Pancreas (tissue), 10 donors: Measurements from ENCODE around the gene ZGPAT. TPM values are rescaled to one million over a fixed set of nuclear protein-coding genes. Genes with fewer than 3 reads are reported as not detected.
"Not testable (repeated sequence)": the region's sequence is repeated elsewhere in the genome, so short reads cannot be mapped to it uniquely, and the experiment has no call there.

ENCODE experiments used
- ATAC-seq, 4 donors: fragments of 200-7000 bp; cut with Tn5 transposase; one replicate each; pipeline versions ENCODE4 v1.8.0 to v1.9.1; 2020; ENCODE audit warnings: mild to moderate bottlenecking in 4 of 4, moderate library complexity in 4 of 4
- DNase-seq, 6 donors: peaks; one replicate each; pipeline ENCODE4 v3.0.0-alpha.2; 2020
- FAIRE-seq: peaks from 2 replicates; lab custom pipeline; 2012; peaks lifted over from hg19 to GRCh38; lab: Jason Lieb, UNC
- H3K27ac ChIP-seq, 4 donors: fragments of 200-600 bp; sonication (generic); 1 replicate in 3 of 4; 2 replicates in 1 of 4; pipeline versions ENCODE4 v1.5.0 to v1.8.0; 2020
- H3K27me3 ChIP-seq, 4 donors: fragments of 200-600 bp; one replicate each; pipeline ENCODE4 v1.8.0; 2021
- H3K36me3 ChIP-seq, 3 donors: fragments of 200-600 bp; sonication (generic) in 1 of 3; one replicate each; pipeline versions ENCODE4 v1.5.0 to v1.8.0; 2020 to 2021
- H3K4me1 ChIP-seq, 3 donors: fragments of 200-600 bp; one replicate each; pipeline ENCODE4 v1.8.0; 2021
- H3K4me3 ChIP-seq, 4 donors: fragments of 200-600 bp; sonication (generic) in 2 of 4; one replicate each; pipeline versions ENCODE4 v1.5.0 to v1.8.0; 2020 to 2021
- H3K9me3 ChIP-seq, 4 donors: fragments of 200-600 bp; one replicate each; pipeline ENCODE4 v1.8.0; 2021
- WGBS, 2 donors: extraction: QIAGEN DNeasy Blood & Tissue Kit; methylation state at CpG; one replicate each; pipeline ENCODE4 v1.1.7; 2013; 5-methylcytosine and 5-hydroxymethylcytosine counted together
- intact Hi-C, 3 donors: fragments of 100-400 bp; cut with DNase I; formaldehyde crosslinking; loops; one replicate each; pipeline versions ENCODE4 v1.11.1 to v1.14.2; 2022
- polyA plus RNA-seq, 2 donors: library from polyadenylated mRNA; stranded (reverse); fragments of 200-250 nt; gene quantifications; one replicate each; pipeline ENCODE4 v1.2.3, GENCODE V29; 2013
- total RNA-seq, 6 donors: library from RNA; stranded (reverse); fragmentation: NEBNext Ultra II Directional in 4 of 6; extraction: Animal tissue kit (Norgen Biotek cat#: 25700) in 4 of 6; gene quantifications; one replicate each; pipeline versions ENCODE4 v1.2.1 to v1.2.4, GENCODE V29; 2021 to 2023
- TF ChIP-seq, protein P1 (sequence below), 4 donors: fragments of 200-600 bp; sonication (generic) in 3 of 4; IDR thresholded peaks; one replicate each; pipeline versions ENCODE4 v1.5.0 to v1.8.0; 2021; ENCODE audit warnings: antibody characterized with exemption in 4 of 4
- donor health status: healthy with polysubstance abuse.
- donor health status: DM: no; HTN: no; CAD: no; lungs with moderate emphysema.
- donor health status: DM: no; HTN: no; CAD: no.
- donor health status: control.
- donor health status: control.
- donor health status: Bipolar disorder and iron deficiency.
- donor health status: DM: yes; HTN: yes; CAD: no.
- donor health status: DM: no; HTN: no; CAD: no.
- donor health status: DM: no; HTN: no; CAD: no.
- donor health status: DM: yes; HTN: yes; CAD: no.

ZGPAT gene
- total and polyA plus RNA-seq, 8 donors = 9.3 to 61.6 (median 12.3) TPM

- Histone ChIP-seq H3K27ac (no peak overlapping the region), H3K9me3 (no peaks in the 10 kb centered on the region), H3K4me3 (no peak overlapping the region), H3K27me3 (no peaks in the 10 kb centered on the region), H3K36me3 (no peaks in the 10 kb centered on the region), H3K4me1 (peaks cover 0 to 2% (median 0%) of the 10 kb centered on the region in 3 donors)
- DNase-seq = peak in 1 of 6 donors; percentile 41
- ATAC-seq = peak in 2 of 4 donors; percentile 30 to 67
- 59 to 71% methylated on average over 20 of the region's 20 CpGs for WGBS, 2 donors
- intact Hi-C loops = no loop called here
- TF ChIP-seq, protein P1, sequence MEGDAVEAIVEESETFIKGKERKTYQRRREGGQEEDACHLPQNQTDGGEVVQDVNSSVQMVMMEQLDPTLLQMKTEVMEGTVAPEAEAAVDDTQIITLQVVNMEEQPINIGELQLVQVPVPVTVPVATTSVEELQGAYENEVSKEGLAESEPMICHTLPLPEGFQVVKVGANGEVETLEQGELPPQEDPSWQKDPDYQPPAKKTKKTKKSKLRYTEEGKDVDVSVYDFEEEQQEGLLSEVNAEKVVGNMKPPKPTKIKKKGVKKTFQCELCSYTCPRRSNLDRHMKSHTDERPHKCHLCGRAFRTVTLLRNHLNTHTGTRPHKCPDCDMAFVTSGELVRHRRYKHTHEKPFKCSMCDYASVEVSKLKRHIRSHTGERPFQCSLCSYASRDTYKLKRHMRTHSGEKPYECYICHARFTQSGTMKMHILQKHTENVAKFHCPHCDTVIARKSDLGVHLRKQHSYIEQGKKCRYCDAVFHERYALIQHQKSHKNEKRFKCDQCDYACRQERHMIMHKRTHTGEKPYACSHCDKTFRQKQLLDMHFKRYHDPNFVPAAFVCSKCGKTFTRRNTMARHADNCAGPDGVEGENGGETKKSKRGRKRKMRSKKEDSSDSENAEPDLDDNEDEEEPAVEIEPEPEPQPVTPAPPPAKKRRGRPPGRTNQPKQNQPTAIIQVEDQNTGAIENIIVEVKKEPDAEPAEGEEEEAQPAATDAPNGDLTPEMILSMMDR (IDR thresholded peaks at IDR 0.05) = no peak
- no peak for FAIRE-seq
Observed at GRCh38 chr20:63772781-63773518, 65.1 kb downstream of the ZGPAT start.

DNA sequence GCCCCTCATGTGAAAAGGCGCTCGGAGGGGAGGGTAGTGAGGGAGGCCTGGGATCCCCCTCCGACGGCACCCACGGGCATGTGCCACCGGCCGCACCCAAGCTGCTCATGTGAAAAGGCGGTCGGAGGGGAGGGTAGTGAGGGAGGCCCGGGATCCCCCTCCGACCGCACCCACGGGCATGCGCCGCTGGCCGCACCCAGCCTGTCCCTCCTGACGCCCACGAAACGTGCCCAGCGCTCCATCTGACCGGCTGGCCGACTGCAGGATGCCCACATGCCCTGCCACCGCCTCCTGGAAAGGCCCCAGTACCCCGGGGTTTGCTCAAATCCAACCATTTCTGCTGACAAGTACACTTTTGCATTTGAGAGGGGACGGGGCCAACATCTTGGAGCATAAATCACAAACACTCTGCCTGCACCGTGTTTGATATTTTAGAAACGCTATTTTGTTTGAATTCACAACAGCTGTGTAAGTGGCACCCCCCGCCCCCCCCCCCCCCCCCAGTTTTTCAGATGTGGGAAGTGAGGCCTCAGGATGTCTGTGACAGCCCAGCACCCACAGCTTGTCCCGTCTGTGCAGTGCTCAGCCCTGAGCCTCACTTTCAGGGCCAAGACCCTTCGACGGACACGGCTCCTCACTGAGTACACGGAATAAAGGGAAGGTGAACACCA is 65.9 kb downstream of the ZGPAT start:
- H3K36me3 ChIP-seq = no peaks in the 10 kb centered on the region
- ATAC-seq (no peak), FAIRE-seq (no peak), DNase-seq (no peak)
- H3K27ac ChIP-seq = no peak overlapping the region
- no peak overlapping the region for H3K4me3 ChIP-seq
- no peaks in the 10 kb centered on the region for H3K27me3 ChIP-seq
- no peaks in the 10 kb centered on the region for H3K9me3 ChIP-seq
- WGBS, 2 donors = 86 to 87% methylated on average over 33 of the region's 33 CpGs
- intact Hi-C loops = no loop called here
- TF ChIP-seq, protein P1 (IDR thresholded peaks at IDR 0.05) = no peak
- H3K4me1 ChIP-seq = peaks cover 0 to 2% (median 0%) of the 10 kb centered on the region in 3 donors

- FAIRE-seq = no peak
- 75 to 82% methylated on average over 15 of the region's 15 CpGs for WGBS, 2 donors
- H3K27me3 ChIP-seq = no peaks in the 10 kb centered on the region
- no peaks in the 10 kb centered on the region for H3K36me3 ChIP-seq
- peak in 1 of 4 donors; percentile 23 for ATAC-seq
- H3K27ac ChIP-seq = no peak overlapping the region
- TF ChIP-seq, protein P1 (IDR thresholded peaks at IDR 0.05) = no peak
- DNase-seq = no peak
- H3K4me3 ChIP-seq = no peak overlapping the region
- peaks cover 0 to 2% (median 0%) of the 10 kb centered on the region in 3 donors for H3K4me1 ChIP-seq
- intact Hi-C loops = no loop called here
- no peaks in the 10 kb centered on the region for H3K9me3 ChIP-seq
Observed at GRCh38 chr20:63774306-63774705, 66.5 kb downstream of the ZGPAT start.

GRCh38 chr20:63775096-63775978 is 67.5 kb downstream of the ZGPAT start:
- intact Hi-C loops = no loop called here
- ATAC-seq (peak in 3 of 4 donors; percentile 61 to 66 (median 63)), DNase-seq (peak in 2 of 6 donors; percentile 42 to 72), FAIRE-seq (no peak)
- WGBS, 2 donors = 32 to 38% methylated on average over 67 of the region's 67 CpGs
- H3K36me3 ChIP-seq = no peaks in the 10 kb centered on the region
- H3K9me3 ChIP-seq = no peaks in the 10 kb centered on the region
- no peaks in the 10 kb centered on the region for H3K27me3 ChIP-seq
- H3K4me3 ChIP-seq = no peak overlapping the region
- TF ChIP-seq, protein P1 (IDR thresholded peaks at IDR 0.05) = peak; percentile 34 to 55 (median 44)
- H3K27ac ChIP-seq = no peak overlapping the region
- H3K4me1 ChIP-seq = peaks cover 0 to 2% (median 0%) of the 10 kb centered on the region in 3 donors

DNA sequence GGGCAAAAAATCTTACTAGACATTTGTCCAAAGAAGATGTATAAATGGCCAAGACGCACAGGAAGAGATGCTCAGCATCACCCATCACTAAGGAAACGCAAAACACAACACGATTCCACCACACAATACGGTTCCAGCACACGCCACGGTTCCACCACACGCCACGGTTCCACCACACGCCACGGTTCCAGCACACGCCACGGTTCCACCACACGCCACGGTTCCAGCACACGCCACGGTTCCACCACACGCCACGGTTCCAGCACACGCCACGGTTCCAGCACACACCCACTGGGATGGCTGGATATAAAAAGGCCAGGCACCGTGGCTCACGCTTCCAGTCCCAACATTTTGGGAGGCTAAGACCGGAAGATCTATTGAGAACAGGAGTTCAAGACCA is 69.0 kb downstream of the ZGPAT start:
- intact Hi-C loops, DNase-seq: not testable (repeated sequence)
- WGBS, 2 donors = 94 to 96% methylated on average over 23 of the region's 23 CpGs

More for the DNA sequence above, 69.0 kb downstream of the ZGPAT start:
- not testable (repeated sequence) for H3K4me1 ChIP-seq, H3K4me3 ChIP-seq, H3K27me3 ChIP-seq, H3K36me3 ChIP-seq, H3K9me3 ChIP-seq, H3K27ac ChIP-seq, FAIRE-seq, ATAC-seq
